ENCODE data around the gene FGFRL1. TPM values are rescaled to one million over a fixed set of nuclear protein-coding genes. Genes with fewer than 3 reads are reported as not detected.
A peak's percentile ranks its signal among the peaks of the same experiment; 100 is the strongest.

FGFRL1 gene
- total RNA-seq, 2 donors from 2014 or later = 16.0 to 34.7 TPM

DNA sequence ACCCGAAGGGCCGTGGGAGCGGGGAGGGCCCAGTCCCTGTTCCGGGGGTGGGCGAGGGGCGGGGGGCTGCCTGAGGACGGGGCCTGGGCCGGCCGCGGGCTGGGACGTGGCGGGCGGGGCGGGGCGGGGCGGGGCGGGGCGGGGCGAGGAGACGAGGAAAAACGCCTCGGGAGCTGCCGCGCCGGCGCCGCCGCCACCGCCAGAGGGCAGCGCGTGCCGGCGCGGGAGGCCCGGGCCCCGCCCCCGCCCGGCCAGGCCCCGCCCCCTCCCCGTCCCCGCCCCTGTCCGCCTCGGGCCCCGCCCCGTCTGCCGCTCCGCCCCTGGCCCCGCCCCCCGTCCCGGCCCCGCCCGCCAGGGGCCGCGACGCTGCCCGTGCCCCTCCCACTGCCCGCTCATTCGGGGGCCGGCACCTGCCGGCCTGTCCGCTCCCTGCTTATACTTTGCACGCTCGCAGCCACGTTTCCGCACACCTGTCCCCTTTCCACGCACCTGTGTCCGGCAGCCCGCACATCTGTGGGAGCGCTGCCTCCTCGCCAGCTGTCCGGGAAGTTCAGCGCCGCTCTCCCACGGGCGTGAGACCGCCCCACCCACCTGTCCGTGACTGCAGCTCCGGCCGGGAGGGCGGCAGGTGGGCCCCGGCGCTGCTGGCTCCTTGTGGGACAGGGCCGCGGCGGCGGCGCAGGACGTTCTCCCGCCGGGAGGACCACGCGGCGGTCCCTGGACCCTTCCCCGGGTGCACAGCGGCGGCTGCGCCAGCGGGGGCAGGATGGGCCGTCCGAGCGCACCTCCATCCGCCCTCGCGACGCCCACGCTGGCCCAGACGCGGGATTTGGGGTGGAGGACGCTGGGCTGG lies 1.7 kb upstream of the FGFRL1 start:
- TF ChIP-seq, protein P1, sequence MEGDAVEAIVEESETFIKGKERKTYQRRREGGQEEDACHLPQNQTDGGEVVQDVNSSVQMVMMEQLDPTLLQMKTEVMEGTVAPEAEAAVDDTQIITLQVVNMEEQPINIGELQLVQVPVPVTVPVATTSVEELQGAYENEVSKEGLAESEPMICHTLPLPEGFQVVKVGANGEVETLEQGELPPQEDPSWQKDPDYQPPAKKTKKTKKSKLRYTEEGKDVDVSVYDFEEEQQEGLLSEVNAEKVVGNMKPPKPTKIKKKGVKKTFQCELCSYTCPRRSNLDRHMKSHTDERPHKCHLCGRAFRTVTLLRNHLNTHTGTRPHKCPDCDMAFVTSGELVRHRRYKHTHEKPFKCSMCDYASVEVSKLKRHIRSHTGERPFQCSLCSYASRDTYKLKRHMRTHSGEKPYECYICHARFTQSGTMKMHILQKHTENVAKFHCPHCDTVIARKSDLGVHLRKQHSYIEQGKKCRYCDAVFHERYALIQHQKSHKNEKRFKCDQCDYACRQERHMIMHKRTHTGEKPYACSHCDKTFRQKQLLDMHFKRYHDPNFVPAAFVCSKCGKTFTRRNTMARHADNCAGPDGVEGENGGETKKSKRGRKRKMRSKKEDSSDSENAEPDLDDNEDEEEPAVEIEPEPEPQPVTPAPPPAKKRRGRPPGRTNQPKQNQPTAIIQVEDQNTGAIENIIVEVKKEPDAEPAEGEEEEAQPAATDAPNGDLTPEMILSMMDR (IDR thresholded peaks at IDR 0.05) = no peak
- Histone ChIP-seq H3K27me3 (peaks cover 14% of the 10 kb centered on the region), H3K4me1 (peaks cover 7% of the 10 kb centered on the region), H3K9ac (ENCODE audit: low read depth in 2 of 2, low read length in 2 of 2) (peak overlapping the region; percentile 70 to 84), H3K27ac (peak overlapping the region; percentile 72), H3K9me3 (no peaks in the 10 kb centered on the region), H3K4me3 (peak overlapping the region; percentile 59), H3K36me3 (no peaks in the 10 kb centered on the region)
- intact Hi-C loops (cut with DNase I) = no loop called here
- DNase-seq = peak; percentile 84

DNA sequence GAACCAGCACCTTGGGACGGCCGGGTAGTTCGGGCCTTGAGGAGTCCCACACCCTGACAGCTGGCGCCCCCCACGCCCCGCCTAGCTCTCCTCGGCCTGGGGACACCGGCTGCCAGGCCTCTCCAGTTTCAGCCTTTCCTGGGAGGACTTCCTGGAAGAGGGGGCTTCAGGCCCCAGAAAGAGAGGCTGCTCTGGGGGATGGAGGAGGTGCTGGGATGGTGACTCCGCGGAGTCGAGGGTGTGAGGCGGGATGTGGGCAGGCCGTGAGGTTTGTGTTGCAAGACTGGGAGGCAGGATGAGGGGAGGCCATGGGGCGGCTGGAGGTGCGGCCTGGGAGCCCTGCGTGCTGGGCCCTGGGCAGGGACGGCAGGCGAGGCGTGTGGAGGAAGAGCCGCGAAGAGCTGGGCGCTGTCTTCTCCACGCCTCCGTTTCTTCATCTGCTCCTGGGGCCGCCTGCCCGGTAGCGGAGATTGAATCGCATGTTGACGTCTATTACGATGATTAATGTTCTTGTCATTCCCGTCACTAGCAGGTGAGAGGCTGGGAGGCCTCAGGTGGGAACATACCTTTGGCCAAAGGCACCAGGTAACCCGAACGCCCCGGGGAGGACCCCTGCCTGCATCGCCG lies 918 bp upstream of the FGFRL1 start:
- Histone ChIP-seq H3K27ac (peak overlapping the region; percentile 72), H3K9me3 (no peaks in the 10 kb centered on the region), H3K9ac (ENCODE audit: low read depth in 2 of 2, low read length in 2 of 2) (peak overlapping the region; percentile 60 to 70), H3K27me3 (peaks cover 8% of the 10 kb centered on the region), H3K4me3 (peak overlapping the region; percentile 57), H3K36me3 (no peaks in the 10 kb centered on the region), H3K4me1 (peaks cover 7% of the 10 kb centered on the region)
- peak; percentile 68 for DNase-seq
- TF ChIP-seq, protein P1 (IDR thresholded peaks at IDR 0.05) = no peak
- intact Hi-C loops (cut with DNase I) = no loop called here

- Histone ChIP-seq H3K4me3 (no peak overlapping the region), H3K4me1 (peaks cover 7% of the 10 kb centered on the region), H3K27ac (no peak overlapping the region), H3K36me3 (no peaks in the 10 kb centered on the region), H3K9ac (ENCODE audit: low read depth in 2 of 2, low read length in 2 of 2) (no peak overlapping the region), H3K27me3 (peaks cover 6% of the 10 kb centered on the region), H3K9me3 (no peaks in the 10 kb centered on the region)
- TF ChIP-seq, protein P1 (IDR thresholded peaks at IDR 0.05) = no peak
- intact Hi-C loops (cut with DNase I) = no loop called here
- no peak for DNase-seq
These were observed 224 bp downstream of the FGFRL1 start for GRCh38 chr4:1011666-1012033.

DNA sequence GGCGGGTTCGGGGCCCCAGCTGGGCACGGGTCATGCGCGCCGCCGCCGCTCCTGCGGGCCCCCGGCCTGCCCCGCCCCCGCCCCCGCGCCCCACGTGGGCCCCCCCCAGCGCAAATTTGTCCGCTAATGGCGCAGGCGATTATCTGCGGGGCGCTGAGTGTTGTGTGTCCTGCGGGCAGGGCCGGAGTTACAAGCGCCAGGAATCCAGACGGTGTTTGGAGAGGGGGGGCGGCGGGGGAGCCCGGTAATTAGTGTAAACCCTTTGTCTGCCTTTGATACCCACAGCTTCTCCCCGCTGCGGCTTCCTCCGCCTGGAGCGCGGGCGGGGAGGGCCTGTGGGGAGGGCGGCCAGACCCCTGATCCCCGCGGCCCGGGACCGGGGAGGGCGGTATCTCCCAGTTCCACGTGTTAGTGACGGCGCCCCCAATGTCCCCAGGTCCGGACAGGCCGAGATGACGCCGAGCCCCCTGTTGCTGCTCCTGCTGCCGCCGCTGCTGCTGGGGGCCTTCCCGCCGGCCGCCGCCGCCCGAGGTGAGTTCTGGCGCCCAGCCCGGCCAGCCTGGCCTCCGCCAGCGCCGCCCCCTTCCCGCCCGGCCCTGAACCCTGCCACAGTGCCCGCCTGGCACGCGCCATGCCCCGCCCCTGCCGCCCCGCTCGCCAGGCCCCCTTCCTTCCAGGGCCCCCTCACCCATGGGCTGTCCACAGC lies 761 bp downstream of the FGFRL1 start:
- Histone ChIP-seq H3K9me3 (no peaks in the 10 kb centered on the region), H3K4me3 (peak overlapping the region; percentile 53), H3K27me3 (peaks cover 6% of the 10 kb centered on the region), H3K27ac (no peak overlapping the region), H3K4me1 (peaks cover 7% of the 10 kb centered on the region), H3K9ac (ENCODE audit: low read depth in 2 of 2, low read length in 2 of 2) (no peak overlapping the region), H3K36me3 (no peaks in the 10 kb centered on the region)
- TF ChIP-seq, protein P1 (IDR thresholded peaks at IDR 0.05) = no peak
- intact Hi-C loops (cut with DNase I) = no loop called here
- peak; percentile 71 for DNase-seq

- no peak overlapping the region for H3K9ac ChIP-seq (ENCODE audit: low read depth in 2 of 2, low read length in 2 of 2)
- no peak for DNase-seq
These were observed 2.0 kb downstream of the FGFRL1 start for GRCh38 chr4:1013225-1014073.

More at GRCh38 chr4:1013225-1014073, 2.0 kb downstream of the FGFRL1 start:
- intact Hi-C loops (cut with DNase I) = no loop called here
- Histone ChIP-seq H3K36me3 (no peaks in the 10 kb centered on the region), H3K27me3 (peaks cover under 1% of the 10 kb centered on the region), H3K27ac (no peak overlapping the region), H3K4me1 (peaks cover 7% of the 10 kb centered on the region), H3K4me3 (no peak overlapping the region), H3K9me3 (no peaks in the 10 kb centered on the region)
- TF ChIP-seq, protein P1 (IDR thresholded peaks at IDR 0.05) = no peak

Data from colonic mucosa (tissue), 4 donors.